GM19324 (cell line): ENCODE measurements around the gene NUAK1.
"Not testable (repeated sequence)": the region's sequence is repeated elsewhere in the genome, so short reads cannot be mapped to it uniquely, and the experiment has no call there.

Experiments used
- ATAC-seq: cut with Tn5 transposase; IDR thresholded peaks from one replicate; pipeline ENCODE4 v1.9.1; 2021; ENCODE audit warnings: mild to moderate bottlenecking, moderate library complexity; ENCODE audit not compliant: unreplicated experiment, low FRiP score

NUAK1 gene

GRCh38 chr12:106016601-106017278 lies 122.0 kb downstream of the NUAK1 start:
- not testable (repeated sequence) for ATAC-seq

GRCh38 chr12:106015646-106016045 lies 123.1 kb downstream of the NUAK1 start:
- ATAC-seq, result no peak

- no peak for ATAC-seq
These were observed 124.8 kb downstream of the NUAK1 start for GRCh38 chr12:106013941-106014340.
